GM19463 (cell line): ENCODE results near the gene ABCC1.

Experiments used
- ATAC-seq: cut with Tn5 transposase; IDR thresholded peaks from one replicate; pipeline ENCODE4 v1.9.1; 2021; ENCODE audit warnings: mild to moderate bottlenecking, moderate library complexity; ENCODE audit not compliant: unreplicated experiment

Gene ABCC1

GRCh38 chr16:16038950-16039349 lies 89.5 kb downstream of the ABCC1 start:
- no peak for ATAC-seq

- no peak for ATAC-seq
Observed at GRCh38 chr16:16041196-16041892, 91.9 kb downstream of the ABCC1 start.

DNA sequence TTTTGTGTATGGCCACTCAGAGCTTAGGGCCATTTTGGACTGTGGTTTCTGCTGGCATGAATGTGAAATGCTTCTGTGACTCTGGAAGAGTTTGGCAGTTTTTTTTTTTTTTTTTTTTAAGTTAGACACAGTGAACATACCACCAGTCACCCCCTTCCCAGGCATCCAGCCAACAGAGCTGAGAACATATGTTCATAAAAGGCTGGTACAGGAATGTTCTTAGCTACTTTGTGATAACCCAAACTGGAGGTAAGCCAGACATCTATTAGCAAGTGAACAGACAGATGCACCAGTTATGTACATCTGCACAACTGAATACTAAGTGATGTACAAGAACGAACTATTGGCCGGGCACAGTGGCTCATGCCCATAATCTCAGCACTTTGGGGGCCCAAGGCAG lies 92.7 kb downstream of the ABCC1 start:
- ATAC-seq = no peak

- ATAC-seq = no peak
Observed at GRCh38 chr16:16045296-16045695, 95.9 kb downstream of the ABCC1 start.

- ATAC-seq = no peak
Observed at GRCh38 chr16:16045879-16046278, 96.5 kb downstream of the ABCC1 start.

DNA sequence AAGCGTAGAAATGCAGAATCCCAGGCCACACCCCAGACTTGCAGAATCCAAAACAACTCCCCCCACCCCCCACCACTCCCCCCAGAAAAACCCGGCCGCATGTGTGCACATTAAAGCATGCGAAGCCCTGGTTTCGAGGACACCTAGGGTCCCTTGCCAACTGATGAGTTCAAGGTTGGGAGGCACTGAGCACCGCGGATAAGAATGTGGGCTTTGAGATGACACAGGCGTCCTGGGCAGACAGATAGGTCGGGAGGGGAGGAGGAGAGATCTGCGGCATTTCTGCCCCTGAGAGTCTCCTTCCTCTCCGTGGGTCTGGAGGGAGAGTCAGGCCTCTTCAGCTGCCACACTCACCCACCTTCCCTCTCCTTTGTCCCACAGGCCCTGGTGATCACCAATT lies 98.3 kb downstream of the ABCC1 start:
- no peak for ATAC-seq

GRCh38 chr16:16048904-16049582 lies 99.6 kb downstream of the ABCC1 start:
- ATAC-seq = no peak

GRCh38 chr16:16050106-16050505 lies 100.7 kb downstream of the ABCC1 start:
- no peak for ATAC-seq

- no peak for ATAC-seq
Observed at GRCh38 chr16:16051132-16051531, 101.7 kb downstream of the ABCC1 start.

- ATAC-seq = no peak
Observed at GRCh38 chr16:16052916-16053315, 103.5 kb downstream of the ABCC1 start.

DNA sequence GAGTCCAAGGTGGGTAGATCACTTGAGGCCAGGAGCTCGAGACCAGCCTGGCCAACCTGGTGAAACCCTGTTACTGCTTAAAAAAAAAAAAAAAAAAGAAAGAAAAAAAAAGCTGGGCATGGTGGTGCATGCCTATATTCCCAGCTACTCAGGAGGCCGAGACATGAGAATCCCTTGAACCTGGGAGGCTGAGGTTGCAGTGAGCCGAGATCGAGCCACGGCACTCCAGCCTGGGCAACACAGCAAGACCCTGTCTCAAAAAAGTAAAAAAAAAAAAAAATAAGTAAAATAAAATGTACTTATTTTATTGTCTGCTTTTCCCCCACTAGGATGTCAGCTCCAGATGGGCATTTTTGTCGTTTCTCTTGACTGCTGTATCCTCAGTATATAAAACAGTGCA lies 107.7 kb downstream of the ABCC1 start:
- no peak for ATAC-seq

GRCh38 chr16:16059160-16059559 lies 109.7 kb downstream of the ABCC1 start:
- ATAC-seq = no peak

- no peak for ATAC-seq
Observed at GRCh38 chr16:16059895-16060590, 110.6 kb downstream of the ABCC1 start.

DNA sequence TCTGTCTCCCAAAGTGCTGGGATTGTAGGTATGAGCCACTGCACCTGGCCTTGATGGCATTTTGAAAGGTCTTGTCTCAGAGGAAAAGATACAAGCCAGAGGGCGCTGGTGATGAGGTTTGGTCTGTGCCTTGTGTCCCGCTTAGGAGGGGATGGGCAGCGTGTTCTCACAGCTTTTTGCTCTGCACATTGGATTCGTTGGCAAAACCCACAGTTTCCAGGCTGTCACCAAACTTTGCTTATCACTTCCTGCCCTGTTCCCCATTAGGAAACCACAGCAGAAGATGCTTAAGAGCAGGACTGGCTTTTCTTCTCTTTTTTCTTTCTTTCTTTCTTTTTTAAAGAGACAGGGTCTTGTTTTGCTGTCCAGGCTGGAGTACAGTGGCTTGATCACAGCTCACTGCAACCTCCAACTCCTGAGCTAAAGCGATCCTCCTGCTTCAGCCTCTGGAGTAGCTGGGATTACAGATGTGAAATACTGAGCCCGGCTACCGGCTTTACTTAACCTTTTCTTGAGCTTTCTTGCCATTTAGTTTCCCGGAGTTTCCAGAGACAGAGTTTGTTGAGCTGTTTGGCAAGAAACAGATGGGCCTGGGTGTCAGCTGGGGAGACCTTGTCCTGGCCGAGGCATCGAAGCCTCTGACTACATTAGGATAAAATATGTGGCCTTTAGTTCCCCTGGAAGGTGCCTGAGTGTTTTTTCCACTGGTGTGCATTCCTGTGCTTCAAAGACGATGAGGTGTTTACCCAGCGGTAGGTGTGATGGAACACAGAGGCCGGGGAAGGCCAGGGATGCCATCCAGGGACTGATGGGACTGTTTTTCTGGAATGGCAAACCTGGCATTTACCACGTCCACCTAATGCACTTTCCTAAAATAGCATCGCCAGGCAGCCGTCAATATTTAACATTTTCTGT lies 112.9 kb downstream of the ABCC1 start:
- ATAC-seq = no peak

DNA sequence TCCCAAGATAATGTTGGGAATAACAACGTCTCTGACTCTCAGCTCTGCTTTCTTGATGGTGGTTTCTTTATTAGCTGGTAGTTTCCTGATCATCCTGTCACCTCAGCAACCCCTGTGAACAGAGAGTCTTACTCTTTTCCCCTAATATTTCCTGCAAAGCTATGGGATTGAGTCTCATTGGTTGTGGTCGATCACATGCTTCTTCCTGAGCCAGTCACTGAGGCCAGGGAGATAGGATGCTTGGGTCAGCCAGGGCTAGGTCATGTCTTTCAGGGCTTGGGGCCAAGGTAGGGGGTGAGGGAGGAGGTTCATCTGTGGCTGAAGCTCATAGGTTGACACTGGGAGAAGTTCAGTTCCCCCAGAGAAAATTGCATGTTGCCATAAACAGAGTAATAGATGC lies 114.3 kb downstream of the ABCC1 start:
- no peak for ATAC-seq

DNA sequence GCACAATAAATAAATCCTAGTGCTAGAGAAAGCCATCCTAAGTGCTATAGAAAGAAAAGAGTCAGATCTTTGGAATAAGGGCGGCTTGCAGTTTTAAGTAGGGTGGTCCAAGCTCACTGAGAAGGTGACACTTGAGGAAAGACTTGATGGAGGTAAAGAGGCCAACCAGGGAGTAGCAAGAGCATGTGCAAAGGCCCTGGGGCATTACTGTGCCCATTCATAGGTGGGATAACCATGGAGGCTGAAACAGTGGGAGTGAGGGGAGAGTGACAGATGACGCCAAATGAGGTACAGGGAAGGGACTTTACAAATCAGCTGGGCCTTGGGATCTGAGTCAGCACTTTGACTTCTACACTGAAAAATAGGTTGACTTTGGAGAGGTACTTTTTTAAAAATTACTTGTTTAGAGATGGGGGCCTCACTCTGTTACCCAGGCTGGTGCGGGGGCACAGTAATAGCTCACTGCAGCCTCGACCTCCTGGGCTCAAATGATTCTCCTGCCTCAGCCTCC lies 115.5 kb downstream of the ABCC1 start:
- no peak for ATAC-seq

DNA sequence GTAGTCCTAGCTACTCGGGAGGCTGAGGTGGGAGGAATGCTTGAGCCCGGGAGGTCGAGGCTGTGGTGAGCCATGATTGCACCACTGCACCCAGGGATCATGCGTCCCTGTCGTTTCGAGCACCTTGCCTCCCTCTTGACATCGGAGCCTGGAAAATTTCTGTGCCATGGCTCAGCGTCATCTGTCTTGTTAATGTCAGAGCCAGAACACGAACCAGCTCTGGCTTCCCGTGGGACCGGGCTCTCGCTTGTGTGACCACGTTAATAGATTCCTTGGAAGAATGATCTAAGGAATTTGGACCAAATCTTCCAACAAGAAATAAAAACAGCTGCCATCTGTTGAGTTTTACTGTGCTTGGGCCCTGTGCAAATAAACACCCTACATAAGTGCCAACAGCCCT lies 117.7 kb downstream of the ABCC1 start:
- ATAC-seq = no peak

DNA sequence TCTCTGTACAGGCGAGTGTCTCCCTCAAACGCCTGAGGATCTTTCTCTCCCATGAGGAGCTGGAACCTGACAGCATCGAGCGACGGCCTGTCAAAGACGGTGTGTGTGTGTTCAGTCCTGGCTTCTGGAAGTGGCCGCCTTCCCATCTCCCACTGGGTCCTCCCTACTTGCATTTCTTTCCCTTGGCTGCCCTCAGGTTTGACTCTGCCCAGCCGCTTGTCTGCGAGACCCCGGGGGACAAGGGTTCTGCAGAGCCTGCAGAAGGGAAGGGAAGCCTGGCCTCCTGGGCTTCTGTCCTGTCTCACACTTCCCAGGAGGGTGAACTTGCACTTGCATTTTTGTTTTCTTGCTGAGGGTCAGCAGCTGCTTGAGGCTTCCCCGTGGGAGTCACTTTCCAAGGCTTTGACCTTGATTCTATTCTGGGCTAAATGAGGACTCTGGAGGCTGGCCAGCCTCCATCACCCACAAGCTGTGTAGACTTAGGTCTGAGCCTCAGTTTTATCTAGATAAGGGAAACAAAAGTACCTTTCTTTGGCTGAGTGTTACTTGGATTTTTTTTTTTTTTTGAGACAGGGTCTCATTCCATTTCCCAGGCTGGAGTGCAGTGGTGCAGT lies 122.3 kb downstream of the ABCC1 start:
- no peak for ATAC-seq

DNA sequence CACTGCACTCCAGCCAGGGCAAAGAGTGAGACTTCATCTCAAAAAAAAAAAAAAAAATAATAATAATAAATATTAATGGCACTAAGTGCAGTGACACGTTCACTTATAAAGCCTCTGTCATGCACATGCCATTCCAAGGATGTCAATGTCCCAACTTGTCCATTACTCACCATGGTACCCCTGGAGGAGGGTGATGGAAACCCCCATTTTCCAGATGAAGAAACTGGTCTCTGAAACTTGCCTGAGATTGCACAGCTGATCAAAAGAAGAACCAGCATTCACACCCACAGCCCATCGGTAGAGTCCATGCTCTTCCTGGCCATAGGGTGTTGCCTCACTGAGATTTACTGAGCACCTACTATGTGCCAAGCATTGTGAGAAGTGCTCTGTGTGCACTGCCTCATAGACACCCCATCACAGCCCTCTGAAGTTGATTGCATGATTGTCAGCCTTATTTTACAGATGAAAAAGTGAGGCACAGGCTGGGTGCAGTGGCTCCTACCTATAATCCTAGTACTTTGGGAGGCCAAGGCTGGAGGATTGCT lies 123.7 kb downstream of the ABCC1 start:
- ATAC-seq = no peak
